RCC 7860 (cell line): ENCODE data around the gene C21orf91.
"Not testable (repeated sequence)": the region's sequence is repeated elsewhere in the genome, so short reads cannot be mapped to it uniquely, and the experiment has no call there.

Source experiments
- DNase-seq: peaks from one replicate; pipeline ENCODE4 v3.0.0-alpha.2; 2015; ENCODE audit warnings: low spot score
- FAIRE-seq: peaks from 2 replicates; lab custom pipeline; 2012; peaks lifted over from hg19 to GRCh38; lab: Jason Lieb, UNC

Gene C21orf91

DNA sequence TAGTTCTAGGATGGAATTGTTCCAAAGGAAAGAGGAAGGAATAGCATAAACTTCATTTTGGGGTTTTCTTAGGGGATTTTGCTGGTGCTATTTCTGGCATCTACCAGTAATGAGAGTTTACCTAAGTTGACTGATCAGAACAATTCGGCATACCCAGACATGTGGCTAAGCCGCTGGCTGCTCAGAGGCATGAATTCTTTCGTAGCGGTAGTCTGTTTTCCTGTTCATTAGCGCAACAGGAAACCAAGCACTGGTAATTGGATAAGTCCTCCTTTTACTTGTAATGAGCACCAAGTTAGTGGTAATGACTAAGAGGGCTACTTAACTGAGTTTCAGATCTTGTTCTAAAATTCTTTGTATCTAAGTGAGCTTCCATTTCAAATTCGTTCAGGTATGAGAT, 38.6 kb downstream of the C21orf91 start:
- no peak for FAIRE-seq
- no peak for DNase-seq

DNA sequence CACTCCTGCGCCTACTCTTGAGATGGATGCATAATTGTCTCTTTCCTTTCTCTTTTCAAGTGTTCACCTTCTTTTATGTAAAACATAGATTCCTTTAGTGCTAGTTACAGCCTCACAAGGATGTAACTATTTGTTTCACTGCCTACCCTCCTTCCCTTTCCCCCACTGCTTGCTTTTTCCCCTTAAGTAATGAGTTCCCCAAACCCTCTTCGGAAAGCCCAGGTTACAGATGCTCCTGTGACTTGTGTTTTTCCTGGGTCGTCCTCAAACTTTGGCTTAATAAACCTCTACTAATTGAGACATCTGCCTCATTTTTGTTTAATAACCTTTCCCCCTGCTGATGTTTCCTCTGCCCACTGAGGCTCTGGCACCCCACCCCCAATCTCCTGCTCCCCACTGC, 39.2 kb downstream of the C21orf91 start:
- no peak for FAIRE-seq

DNA sequence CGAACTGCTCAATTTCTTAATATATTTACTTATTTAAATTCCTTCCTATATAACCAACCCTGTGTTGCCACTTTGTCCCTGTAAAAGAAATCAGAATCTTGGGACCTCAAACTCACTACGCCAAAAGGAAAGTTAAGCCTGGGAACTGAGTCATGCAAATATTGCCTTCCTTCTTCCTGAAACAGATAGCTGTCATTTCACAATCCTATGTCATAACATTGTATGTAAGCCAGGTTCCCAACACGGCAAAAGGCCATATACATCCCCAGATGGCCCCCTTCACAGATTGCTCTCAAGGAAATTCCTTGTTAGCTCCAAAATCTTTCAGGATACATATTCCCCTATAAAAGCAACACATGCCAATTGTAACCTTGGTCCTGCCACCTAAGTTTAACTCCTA, 39.7 kb downstream of the C21orf91 start:
- DNase-seq (no peak), FAIRE-seq (no peak)

More for the DNA sequence above, 39.2 kb downstream of the C21orf91 start:
- DNase-seq = no peak

DNA sequence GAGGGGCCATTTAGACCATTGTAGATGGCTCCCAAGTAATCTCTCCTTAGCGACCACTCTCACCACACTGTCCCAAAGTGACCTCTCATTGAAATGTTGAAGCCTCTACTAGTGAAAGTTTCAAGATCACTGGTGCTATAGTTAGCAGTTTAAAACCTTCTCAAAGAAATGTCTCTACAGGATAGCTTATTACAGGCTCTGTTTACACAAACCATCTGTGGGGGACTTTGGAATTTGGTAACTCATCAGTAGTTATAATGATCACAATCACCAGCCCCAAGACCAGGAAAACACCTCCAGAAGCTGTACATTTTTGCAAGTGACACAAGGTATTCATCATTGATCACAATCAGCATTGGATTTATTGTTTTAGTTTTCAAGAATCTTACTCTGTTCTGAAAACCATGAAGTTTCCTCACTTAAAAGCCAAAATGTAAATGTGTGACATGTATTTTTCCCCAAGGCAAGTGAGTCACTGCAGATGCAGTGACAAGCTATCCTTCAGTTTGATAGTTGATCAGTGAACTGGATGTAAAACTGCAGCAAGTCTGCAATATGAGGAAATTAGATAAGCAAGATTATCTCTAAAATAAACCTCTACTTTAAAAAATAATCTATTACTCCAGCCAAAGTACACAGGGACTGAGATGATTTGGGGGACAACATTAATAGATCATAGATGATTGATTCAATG, 41.9 kb downstream of the C21orf91 start:
- FAIRE-seq (no peak), DNase-seq (no peak)

DNA sequence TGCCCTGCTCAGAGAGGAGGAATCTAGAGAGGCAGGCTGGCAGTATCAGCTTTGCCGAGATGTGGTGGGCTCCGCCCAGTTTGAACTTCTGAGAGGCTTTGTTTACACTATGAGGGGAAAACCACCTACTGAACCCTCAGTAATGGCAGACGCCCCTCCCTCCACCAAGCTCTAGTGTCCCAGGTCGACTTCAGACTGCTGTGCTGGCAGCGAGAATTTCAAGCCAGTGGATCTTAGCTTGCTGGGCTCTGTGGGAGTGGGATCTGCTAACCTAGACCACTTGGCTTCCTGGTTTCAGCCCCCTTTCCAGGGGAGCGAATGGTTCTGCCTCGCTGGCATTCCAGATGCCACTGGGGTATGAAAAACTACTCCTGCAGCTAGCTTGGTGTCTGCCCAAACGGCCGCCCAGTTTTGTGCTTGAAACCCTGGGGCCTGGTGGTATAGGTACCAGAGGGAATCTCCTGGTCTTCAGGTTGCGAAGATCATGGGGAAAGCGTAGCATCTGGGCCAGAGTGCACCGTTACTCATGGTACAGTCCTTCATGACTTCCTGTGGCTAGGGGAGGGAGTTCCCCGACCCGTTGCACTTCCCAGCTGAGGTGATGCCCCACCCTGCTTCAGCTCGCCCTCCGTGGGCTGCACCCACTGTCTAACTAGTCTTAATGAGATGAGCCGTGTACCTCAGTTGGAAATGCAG, 43.6 kb downstream of the C21orf91 start:
- no peak for DNase-seq
- FAIRE-seq = no peak

DNA sequence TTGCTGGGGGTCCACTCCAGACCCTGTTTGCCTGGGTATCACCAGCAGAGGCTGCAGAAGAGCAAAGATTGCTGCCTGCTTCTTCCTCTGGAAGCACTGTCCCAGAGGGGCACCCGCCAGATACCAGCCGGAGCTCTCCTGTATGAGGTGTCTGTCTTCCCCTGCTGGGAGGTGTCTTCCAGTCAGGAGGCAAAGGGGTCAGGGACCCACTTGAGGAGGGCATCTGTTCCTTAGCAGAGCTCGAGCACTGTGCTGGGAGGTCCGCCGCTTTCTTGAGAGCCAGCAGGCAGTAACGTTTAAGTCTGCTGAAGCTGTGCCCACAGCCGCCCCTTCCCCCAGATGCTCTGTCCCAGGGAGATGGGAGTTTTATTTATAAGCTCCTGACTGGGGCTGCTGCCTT, 44.1 kb downstream of the C21orf91 start:
- not testable (repeated sequence) for DNase-seq, FAIRE-seq

DNA sequence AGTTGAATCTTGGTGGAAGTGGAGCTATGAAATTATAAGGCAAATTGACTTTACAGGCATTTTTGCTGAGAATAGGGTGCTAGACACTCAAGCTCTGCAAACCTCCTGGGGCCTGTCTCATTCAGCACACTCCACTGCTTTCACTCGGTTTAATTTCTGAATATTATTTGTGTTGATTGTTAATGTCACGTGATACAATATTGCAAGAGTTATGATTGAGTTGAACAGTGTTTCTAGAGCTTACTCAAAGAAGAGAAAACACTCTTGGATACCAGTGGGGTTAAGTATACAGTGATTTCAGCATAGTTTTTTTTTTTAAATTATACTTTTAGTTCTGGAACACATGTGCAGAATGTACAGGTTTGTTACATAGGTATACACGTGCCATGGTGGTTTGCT, 49.7 kb downstream of the C21orf91 start:
- FAIRE-seq = no peak
- no peak for DNase-seq

DNA sequence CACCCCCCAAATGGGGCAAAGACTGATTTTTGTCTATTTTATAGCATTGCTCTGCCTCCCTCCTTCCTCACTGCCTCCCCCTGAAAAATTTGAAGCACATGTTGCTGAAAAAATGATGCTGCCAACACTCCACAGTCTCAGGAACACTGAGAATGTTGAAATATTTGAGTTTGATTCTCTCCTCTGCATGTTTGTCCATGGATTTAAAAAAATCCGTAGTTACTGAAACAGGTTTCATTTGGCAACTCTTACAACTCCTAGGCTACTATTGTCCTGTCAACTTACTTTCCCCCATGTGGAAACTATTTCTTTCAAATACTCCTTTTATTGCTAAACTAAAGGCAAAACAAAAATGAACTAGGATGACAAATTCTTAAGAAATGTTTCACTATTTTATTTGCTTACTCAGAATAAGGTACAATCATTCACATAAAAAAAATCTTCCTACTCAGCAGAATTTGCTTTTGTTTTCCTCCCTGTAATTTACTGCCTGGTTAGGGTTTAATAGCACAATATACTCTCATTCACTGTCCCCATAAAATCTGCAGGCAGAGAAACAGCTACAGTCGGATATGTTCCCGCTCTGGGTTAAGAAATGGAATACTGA, 50.2 kb downstream of the C21orf91 start:
- no peak for DNase-seq
- no peak for FAIRE-seq

DNA sequence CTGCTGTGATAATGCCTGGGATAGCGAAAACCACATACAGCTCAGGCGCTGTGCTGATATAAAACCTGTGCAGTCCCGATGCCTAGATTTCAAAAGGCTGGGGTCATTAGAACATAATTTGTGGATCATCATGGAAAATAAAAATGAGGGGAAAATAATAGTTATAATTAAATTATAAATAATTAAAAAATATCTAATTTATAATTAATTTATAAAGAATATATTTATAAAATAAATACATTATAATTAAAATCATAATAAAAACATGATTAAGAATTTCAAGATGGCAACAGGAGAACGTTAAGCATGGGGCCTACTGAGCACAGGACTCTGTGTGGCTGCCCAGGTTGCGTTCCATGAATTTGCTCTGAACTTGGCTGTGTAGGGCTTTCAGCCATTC, 53.9 kb downstream of the C21orf91 start:
- FAIRE-seq (no peak), DNase-seq (no peak)

DNA sequence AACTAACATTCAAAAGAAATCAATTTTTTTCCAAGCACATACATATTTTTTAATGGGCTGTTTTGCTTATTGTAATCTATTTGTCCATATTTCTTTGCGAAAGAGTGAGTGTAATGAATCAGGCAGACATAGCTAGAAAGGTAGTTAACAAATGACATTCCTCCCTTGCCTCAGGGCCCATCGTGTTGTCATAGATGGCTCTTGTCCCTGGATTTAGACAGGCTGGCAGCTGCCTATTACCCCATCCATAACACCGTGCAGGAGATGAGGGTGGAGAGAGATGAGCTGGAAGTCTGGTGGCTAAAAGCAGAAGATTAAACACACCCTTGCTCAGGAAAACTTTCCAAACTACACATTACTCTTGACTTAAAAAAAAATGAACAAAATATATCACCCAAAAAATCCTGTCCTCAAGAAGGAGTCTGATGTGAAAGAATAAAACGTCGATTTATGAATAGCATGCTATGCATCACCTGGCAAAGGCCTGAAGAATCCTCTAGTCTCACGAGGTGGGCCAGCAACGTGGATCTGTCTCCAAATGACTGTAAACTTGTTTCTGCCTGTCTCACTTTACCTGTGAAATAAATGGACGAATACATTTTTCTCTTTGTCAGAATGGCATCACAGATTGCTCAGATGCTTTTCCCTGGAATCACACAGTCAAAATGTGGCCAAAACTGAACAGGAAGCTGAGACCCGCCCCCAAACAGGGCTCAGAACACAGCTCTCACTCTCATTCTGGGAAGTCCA, 55.7 kb downstream of the C21orf91 start:
- no peak for DNase-seq
- FAIRE-seq = no peak

DNA sequence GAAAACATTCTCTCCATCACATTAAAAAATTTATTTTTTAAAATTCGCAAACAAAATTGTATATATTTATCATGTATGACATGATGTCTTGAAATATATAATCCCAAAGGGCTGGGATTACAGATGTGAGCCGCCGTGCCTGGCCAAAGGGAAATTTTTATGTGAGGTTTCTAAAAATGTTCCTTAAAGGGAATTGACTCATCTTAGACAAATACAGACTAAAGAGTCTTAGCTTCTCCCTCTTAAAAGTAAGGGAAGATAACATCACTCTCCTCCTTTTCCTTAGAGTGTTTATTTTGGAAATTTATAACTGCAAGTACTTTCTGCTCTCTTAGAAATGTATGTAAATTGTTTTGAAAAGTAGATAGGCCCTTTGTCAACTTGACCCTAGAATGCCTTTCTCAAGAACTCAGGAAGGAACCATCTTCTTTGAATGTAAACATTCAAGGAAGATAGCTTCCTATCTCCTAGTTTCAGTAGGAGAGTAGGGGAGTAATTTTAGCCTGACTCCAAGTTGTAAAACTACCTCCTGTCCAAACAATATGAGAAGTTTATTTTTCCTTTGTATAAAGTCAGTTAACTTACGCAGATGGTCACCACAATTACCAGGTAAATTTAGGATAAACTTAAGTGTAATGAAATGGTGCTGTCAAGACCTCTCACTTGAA, 59.5 kb downstream of the C21orf91 start:
- no peak for DNase-seq
- no peak for FAIRE-seq

DNA sequence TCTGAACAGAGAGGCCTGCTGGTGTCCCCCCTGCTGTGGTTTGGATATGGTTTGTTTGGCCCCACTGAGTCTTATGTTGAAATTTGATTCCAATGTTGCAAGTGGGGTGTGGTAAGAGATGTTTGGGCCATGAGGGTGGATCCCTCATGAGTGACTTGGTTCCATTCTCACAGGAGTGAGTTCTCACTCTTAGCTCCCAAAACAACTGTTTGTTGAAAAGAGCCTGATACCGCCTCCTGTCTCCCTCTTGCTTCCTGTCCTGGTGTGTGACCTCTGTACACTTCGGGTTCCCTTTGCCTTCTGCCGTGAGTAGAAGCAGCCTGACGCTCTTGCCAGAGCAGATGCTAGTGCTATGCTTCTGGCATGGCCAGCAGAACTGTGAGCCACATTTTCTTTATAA, 60.5 kb downstream of the C21orf91 start:
- DNase-seq (no peak), FAIRE-seq (no peak)

DNA sequence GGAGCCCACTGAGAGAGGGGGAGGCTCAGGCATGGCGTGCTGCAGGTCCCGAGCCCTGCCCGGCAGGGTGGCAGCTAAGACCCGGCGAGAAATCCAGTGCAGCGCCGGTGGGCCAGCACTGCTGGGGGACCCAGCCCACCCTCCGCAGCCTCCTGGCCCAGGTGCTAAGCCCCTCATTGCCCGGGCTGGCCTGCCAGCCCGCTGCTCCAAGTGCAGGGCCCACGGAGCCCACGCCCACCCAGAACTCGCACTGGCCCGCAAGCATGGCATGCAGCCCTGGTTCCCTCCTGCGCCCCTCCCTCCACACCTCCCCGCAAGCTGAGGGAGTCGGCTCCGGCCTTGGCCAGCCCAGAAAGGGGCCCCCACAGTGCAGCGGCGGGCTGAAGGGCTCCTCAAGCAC, 61.5 kb downstream of the C21orf91 start:
- FAIRE-seq (no peak), DNase-seq (no peak)

DNA sequence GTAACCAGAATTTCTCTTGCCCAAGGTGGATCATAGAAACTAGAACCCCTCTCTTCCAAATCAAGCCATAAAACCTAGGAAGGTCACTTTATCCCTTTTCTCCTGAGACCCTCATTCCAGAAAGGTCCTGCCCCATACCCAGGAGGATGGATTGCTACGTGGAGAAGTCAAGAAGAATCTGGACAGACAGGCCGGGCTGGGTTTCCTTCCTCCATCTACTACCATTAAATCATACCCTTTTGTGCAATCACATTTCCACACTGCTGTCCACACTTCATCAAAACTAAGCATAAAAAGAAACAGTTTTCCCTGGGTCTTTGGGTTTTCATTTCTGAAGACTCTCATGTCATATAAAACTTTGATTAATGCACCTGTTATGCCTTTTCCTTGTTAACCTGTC, 65.4 kb downstream of the C21orf91 start:
- FAIRE-seq (no peak), DNase-seq (no peak)

DNA sequence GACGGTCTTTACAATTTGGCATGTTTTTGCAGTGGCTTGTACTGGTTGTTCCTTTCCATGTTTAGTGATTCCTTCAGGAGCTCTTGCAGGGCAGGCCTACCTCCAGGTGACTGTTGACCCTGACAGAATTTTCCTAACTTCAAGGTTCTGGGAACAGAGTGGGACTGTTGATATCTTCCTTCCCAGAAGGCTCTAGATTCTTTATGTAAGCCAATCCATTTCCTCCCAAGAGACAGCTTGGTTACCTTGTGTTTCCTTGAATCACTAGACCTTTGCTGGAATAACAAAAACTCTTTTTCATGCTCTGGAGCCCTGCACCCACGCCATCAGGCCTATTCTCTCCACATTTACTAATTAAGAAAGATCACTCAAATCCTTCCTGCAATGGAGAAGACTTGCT, 67.0 kb downstream of the C21orf91 start:
- DNase-seq = no peak
- FAIRE-seq = no peak

DNA sequence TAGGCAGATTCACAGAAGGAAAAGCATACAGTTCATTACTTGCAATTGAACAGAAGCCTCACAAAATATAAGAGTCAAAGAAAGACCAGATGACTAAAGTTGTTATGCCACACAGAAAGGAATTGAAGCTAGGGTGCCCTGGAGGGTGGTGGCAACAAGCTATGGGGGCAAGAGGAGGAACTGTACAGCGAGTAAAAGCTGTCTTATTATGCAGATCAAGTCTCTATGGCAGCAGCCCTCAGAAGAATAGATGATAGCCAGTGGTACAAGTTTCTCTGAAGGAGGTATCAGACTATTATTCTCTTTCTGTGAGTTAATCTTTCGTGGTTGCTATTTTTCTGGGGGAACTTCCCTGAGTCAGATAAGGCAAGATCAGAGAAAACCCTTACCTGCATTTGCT, 72.2 kb downstream of the C21orf91 start:
- DNase-seq (no peak), FAIRE-seq (no peak)

DNA sequence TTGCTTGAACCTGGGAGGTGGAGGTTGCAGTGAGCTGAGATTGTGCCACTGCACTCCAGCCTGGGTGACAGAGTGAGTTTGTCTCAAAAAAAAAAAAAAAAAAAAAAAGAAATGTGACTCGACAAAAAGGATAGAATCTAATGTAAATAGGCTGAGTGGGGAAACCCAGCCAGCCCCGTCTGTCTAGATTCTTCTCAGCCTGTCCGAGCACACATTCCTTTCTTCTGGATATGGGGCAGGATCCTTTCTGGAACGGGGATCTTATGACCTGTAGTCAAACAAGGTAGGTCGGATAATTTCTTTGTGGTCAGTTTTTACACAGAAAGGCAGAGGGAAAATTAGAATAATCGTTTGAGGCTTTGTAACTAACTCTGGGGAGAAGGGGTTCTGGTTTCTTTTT, 74.1 kb downstream of the C21orf91 start:
- FAIRE-seq = no peak
- DNase-seq = no peak

DNA sequence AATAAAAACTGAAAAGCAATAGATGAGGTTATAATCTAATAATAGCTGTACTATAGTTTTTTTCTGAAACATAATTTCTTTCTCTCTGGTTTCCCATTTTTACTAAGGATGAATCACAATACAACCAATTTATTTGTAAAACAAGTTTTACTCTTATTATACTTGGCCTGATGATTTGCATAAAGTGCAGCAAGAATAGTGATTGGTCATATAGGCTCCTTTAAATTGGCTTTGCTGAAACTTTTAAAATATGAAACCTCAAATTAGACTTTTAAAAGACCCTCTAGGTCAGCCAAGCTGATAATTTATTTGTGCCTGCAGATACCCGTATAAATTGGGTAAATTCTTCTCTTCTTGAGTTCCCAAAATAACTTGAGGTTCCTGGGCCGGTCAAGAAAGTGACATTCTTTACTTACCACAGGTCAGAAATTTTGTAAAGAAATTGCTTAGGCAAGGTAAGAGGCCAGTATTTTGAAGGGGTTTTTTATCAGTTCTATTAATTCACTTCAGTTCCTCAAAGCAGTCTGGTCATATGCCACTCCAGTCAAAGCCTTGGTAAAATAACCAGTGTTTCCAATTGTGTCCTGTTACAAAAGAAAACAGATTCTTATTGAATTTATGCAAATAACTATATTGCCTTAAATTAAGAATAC, 76.1 kb downstream of the C21orf91 start:
- DNase-seq = no peak
- no peak for FAIRE-seq

DNA sequence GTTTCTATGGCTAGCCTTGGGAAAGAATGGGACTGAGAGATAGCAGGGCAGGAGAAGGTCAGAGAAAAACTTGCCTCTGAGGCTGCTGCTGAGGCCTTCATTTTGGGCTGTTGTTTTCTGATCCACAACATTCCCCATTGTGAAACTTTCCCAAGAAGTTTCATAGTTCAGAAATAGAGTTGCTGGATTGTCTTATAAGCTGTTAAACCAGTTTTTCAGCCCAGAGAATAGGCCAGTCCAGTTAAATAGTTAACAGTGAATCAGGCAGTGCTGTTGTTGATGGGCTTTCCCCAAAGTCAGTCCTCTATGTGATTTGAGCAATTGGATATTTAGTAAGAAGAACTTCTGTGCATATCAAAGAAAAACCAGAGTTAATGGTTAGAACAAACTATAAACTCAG, 77.0 kb downstream of the C21orf91 start:
- FAIRE-seq (no peak), DNase-seq (no peak)
